ENCODE measurements around the gene COA1. TPM values are rescaled to one million over a fixed set of nuclear protein-coding genes. Genes with fewer than 3 reads are reported as not detected.
"Not testable (repeated sequence)": the region's sequence is repeated elsewhere in the genome, so short reads cannot be mapped to it uniquely, and the experiment has no call there.

COA1 gene
- total RNA-seq, 1 donor from 2014 or later, result 16.3 TPM

- Histone ChIP-seq H3K27me3 (no peaks in the 10 kb centered on the region), H3K9me3 (no peaks in the 10 kb centered on the region), H3K36me3 (no peaks in the 10 kb centered on the region), H3K4me3 (no peak overlapping the region), H3K27ac (no peak overlapping the region), H3K4me1 (no peaks in the 10 kb centered on the region)
- TF ChIP-seq CTCF (IDR thresholded peaks at IDR 0.05), result no peak
- no peak for DNase-seq (ENCODE audit: low spot score in 2 of 2)
- intact Hi-C loops (cut with DNase I), result no loop called here
Observed at GRCh38 chr7:43735802-43736603, 6.7 kb upstream of the COA1 start.

- H3K9me3 ChIP-seq, result no peaks in the 10 kb centered on the region
- TF ChIP-seq CTCF (IDR thresholded peaks at IDR 0.05), result no peak
- no peaks in the 10 kb centered on the region for H3K27me3 ChIP-seq
- H3K36me3 ChIP-seq, result no peaks in the 10 kb centered on the region
- intact Hi-C loops (cut with DNase I), result no loop called here
- H3K4me3 ChIP-seq, result no peak overlapping the region
- DNase-seq (ENCODE audit: low spot score in 2 of 2), result no peak
- no peak overlapping the region for H3K27ac ChIP-seq
- H3K4me1 ChIP-seq, result peaks cover under 1 to 1% of the 10 kb centered on the region in 2 donors
Observed at GRCh38 chr7:43735403-43735801, 6.1 kb upstream of the COA1 start.

GRCh38 chr7:43734575-43735332 is 5.4 kb upstream of the COA1 start:
- intact Hi-C loops (cut with DNase I); H3K27me3 ChIP-seq; H3K27ac ChIP-seq; H3K36me3 ChIP-seq; H3K9me3 ChIP-seq; DNase-seq (ENCODE audit: low spot score in 2 of 2); H3K4me1 ChIP-seq; H3K4me3 ChIP-seq: not testable (repeated sequence)

- H3K4me3 ChIP-seq; H3K27me3 ChIP-seq; H3K27ac ChIP-seq; DNase-seq (ENCODE audit: low spot score in 2 of 2); intact Hi-C loops (cut with DNase I); H3K36me3 ChIP-seq; H3K9me3 ChIP-seq: not testable (repeated sequence)
- peaks cover 9 to 10% of the 10 kb centered on the region in 2 donors for H3K4me1 ChIP-seq
Observed at GRCh38 chr7:43731494-43731893, 2.2 kb upstream of the COA1 start.

GRCh38 chr7:43729924-43730248 is 563 bp upstream of the COA1 start:
- peak overlapping the region; percentile 69 to 88 for H3K27ac ChIP-seq
- H3K27me3 ChIP-seq, result no peaks in the 10 kb centered on the region
- H3K36me3 ChIP-seq, result no peaks in the 10 kb centered on the region
- H3K9me3 ChIP-seq, result no peaks in the 10 kb centered on the region
- peaks cover 9 to 10% of the 10 kb centered on the region in 2 donors for H3K4me1 ChIP-seq
- TF ChIP-seq CTCF (IDR thresholded peaks at IDR 0.05), result no peak
- intact Hi-C loops (cut with DNase I), result loop anchor here (1.0 to 10.0 kb wide), 3 partner anchors 28 to 795 kb away; partner anchors contain the start of genes BLVRA, MRPL32 and PSMA2
- no peak for DNase-seq (ENCODE audit: low spot score in 2 of 2)
- peak overlapping the region; percentile 73 to 82 for H3K4me3 ChIP-seq

- intact Hi-C loops (cut with DNase I), result loop anchor here (5.0 to 10.0 kb wide), 2 partner anchors 110 to 793 kb away; partner anchors contain the start of genes MRPL32 and PSMA2
Observed at GRCh38 chr7:43727494-43727893, 1.8 kb downstream of the COA1 start.

More at GRCh38 chr7:43727494-43727893, 1.8 kb downstream of the COA1 start:
- H3K36me3 ChIP-seq, result no peaks in the 10 kb centered on the region
- H3K4me1 ChIP-seq, result peaks cover 9 to 10% of the 10 kb centered on the region in 2 donors
- TF ChIP-seq CTCF (IDR thresholded peaks at IDR 0.05), result no peak
- H3K27me3 ChIP-seq, result no peaks in the 10 kb centered on the region
- no peak overlapping the region for H3K27ac ChIP-seq
- H3K4me3 ChIP-seq, result no peak overlapping the region
- H3K9me3 ChIP-seq, result no peaks in the 10 kb centered on the region
- no peak for DNase-seq (ENCODE audit: low spot score in 2 of 2)
